G401.6 (cell line): ENCODE results near the gene WDPCP.
"Not testable (repeated sequence)": the region's sequence is repeated elsewhere in the genome, so short reads cannot be mapped to it uniquely, and the experiment has no call there.

Experiments used
- FAIRE-seq: peaks from 2 replicates; lab custom pipeline; 2012; peaks lifted over from hg19 to GRCh38; lab: Jason Lieb, UNC

The WDPCP gene

DNA sequence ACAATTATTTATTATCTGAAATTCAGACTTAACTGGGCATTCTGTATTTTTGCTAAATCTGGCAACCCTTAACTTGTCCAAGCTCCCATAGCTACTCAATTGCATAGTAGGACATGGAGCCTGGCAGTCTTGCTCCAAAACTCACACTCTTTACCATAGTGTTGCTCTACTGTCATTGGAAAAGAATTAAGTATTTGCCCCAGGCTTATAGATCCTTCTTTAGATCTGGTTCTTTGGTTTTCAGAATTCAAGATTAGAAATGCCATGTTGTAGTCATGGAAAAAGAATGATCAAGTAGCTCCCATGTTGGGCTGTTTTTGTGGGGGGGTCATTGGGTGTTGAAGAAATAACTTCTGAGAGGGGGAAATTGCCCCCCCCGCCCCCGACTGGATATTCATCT, 240.9 kb downstream of the WDPCP start:
- FAIRE-seq: no peak

DNA sequence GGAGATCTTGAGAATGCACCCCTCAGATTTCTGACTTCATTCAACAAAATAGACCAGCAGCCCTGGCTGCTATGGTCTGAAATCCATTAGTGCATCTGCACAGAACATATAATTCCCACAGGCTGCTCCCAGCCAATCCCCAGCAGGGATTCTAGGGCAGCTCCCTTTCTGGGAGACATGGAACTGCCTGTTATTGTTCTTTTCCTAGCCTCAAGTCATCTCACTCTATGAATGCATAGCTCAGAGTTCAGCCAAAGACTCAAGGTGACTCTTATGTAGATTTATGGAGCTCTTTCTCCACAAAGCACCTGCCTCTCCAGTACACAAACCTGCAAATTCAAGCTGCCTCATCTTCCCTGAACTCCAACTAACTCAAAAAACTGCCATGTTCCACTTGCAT, 241.9 kb downstream of the WDPCP start:
- no peak for FAIRE-seq

DNA sequence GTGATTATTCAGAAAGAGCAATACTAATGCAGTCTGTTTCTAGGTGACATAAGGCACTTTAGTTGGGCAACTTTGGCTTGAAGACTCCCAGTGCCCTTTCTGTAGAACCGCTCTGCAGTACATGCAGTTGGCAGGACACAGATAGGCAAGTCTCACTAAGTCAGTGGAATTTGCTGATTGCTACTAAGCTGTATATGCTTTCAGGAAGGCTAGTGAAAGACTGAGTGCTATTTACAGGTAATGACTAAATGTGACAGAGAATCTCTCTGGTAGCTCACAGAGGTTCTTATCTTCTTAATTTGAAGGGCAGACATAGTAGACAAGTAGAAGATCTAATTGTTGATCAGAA, 243.0 kb downstream of the WDPCP start:
- FAIRE-seq: no peak

DNA sequence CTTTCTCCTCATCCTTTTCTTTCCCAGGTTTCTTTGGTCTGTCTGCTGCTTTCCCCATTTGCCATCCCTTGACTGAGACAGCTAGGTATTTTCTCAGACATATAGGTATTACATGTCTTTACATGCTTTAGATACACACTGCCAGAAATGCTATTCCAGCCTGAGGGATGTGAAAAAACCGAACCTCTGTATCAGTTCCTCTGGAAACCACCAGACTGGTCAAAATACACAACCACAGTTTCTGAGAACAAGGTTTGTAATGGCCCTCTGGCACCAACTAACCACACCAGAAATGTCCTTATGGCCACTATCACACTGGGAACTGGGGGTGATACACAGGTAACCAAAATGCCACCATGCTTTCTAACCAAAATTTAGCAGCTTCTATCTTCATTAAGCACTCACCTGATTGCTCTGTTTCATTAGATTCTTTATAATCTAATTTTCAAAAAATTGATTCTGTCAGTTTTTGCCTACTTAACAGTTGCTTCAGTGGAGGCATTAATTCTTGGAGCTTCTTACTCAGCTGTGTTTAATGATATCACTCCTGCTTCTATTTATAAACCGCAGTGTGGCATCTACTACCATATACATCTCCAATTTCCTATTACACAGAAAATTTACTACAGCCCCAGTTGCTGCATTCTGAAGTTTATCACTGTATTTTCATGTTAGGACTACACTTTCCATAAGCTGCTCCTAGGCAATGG, 243.5 kb downstream of the WDPCP start:
- no peak for FAIRE-seq

DNA sequence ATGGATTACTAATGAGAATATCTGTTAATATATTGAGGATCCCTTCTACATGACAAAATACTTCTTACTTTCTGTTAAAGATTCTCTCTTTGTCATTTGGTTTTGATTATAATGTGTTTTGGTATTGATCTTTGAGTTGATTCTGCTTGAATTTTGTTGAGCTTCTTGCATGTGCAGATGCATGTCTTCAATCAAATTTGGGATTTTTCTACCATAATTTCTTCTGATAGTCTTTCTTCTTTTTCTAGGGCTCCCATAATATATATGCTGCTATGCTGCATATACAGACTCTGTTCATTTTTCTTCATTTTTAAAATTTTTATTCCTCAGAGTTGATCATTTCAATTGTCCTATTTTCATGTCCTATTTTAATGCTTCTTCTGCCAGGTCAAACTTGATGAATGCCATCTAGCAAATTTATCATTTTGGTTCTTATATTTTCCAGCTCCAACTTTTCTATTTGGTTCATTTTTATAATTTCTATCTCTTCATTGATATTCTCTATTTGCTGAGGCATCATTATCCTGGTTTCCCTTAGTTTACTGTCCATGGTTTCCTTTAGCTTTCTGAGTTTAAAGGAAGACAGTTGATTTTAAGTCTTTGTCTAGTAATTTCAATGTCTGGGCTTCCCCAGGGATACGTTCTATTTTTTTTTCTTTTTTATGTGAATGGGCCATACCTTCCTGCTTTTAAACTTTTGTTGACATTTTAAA, 244.7 kb downstream of the WDPCP start:
- no peak for FAIRE-seq

DNA sequence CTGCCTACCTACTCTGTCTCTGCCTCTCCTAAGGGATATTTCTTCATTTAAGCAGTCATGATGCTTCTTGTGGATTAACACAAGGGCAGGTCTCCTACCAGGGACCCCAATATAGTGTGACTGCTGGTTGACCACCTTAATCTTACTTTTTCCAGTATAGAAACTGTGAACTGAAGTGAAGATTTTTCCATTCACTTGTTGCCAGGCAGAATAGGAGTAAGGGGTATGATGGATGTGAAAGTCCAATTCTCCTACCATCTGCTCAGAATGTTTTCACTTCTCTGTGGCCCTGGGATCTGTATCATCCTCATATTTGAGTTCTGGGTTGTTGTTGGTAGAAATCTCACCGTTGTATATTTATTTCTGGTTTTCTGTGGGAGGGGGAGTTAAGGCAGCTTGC, 247.8 kb downstream of the WDPCP start:
- FAIRE-seq: no peak

DNA sequence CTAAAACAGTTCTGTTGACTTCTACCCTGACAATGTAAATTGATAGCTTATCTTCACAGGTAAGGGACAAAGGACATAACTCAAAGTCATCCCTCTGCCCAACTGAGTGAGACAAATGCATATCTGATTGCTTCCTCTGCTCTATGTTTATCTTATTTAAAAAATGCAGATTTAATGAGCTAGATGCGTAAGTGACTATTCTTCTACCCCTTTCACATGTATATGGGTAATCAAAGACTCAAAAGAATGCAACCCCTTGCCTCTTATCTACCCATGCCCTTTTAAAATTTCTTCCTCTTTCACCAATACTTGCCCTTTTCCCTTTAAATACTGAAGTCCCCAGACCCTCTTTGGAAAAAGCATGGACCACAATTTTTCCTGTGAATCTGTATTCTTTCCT, 253.4 kb downstream of the WDPCP start:
- FAIRE-seq: no peak

DNA sequence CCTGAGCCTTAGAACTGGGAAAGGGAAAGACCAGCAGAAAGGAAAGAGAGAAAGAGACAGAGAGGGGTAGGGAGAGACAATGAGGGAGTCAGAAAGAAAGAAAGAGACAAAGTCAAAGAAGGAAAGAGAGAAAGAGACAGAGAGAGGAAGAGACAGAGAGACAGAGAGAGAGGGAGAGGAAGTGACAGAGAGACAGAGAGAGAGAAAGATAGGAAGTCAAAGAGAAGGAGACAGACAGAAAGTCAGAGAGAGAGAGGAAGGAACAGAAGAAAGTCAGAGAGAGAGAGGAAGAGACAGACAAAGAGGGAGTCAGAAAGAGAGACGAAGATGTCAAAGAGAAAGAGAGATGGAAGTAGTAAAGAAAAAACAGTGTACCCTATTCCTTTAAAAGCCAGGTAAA, 261.8 kb downstream of the WDPCP start:
- no peak for FAIRE-seq

DNA sequence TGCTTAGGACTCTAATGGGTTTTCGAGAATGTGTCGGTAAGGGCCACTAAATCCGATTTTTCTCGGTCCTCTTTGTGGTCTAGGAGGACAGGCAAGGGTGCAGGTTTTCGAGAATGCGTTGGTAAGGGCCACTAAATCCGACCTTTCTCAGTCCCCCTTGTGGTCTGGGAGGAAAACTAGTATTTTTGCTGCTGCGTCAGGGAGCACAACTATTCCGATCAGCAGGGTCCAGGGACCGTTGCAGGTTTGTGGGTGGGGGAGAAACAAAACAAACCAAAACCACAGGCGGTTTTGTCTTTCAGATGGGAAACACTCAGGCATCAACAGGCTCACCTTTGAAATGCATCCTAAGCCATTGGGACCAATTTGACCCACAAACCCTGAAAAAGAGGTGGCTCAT, 264.6 kb downstream of the WDPCP start:
- not testable (repeated sequence) for FAIRE-seq

DNA sequence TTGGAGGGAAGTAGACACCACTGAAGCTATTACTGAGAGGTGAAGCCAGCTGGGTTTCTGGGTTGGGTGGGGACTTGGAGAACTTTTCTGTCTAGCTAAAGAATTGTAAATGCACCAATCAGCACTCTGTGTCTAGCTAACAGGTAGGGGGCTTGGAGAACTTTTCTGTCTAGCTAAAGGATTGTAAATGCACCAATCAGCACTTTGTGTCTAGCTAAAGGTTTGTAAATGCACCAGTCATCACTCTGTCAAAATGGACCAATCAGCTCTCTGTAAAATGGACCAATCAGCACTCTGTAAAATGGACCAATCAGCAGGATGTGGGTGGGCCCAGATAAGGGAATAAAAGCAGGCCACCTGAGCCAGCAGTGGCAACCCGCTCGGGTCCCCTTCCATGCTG, 266.3 kb downstream of the WDPCP start:
- not testable (repeated sequence) for FAIRE-seq

DNA sequence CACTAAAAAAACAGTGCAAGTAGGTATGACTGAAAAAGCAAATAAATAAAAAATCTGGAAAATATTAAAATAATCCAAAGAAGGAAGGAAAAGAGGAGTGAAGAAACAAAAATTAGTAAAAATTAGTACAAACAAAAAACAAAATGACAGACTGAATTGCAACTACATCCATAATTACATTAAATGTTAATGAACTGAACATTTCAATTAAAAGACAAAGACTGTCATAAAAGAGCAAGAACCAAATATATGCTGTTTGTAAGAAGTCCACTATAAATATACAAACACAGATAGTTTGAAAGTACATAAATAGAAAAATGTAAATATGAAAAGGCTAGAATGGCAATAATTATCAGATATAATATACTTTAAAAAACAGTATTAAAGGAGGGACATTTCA, 267.6 kb downstream of the WDPCP start:
- peak; percentile 47 for FAIRE-seq

DNA sequence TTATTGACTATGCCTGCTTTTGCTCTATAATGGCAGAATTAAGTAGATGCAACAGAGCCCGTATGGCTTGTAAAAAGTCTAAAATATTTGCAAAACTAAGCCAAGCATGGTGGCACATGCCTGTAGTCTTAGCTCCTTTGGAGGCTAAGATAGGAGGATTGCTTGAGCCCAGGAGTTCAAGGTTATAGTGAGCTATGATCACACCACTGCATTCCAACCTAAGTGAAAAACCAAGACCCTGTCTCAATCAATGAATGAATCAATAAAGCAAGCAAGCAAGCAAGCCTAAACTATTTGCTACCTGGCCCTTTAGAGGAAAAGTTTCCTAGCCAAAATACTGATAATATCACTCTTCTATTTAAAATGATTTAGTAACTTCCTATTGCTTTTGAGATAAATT, 277.7 kb downstream of the WDPCP start:
- FAIRE-seq: no peak

DNA sequence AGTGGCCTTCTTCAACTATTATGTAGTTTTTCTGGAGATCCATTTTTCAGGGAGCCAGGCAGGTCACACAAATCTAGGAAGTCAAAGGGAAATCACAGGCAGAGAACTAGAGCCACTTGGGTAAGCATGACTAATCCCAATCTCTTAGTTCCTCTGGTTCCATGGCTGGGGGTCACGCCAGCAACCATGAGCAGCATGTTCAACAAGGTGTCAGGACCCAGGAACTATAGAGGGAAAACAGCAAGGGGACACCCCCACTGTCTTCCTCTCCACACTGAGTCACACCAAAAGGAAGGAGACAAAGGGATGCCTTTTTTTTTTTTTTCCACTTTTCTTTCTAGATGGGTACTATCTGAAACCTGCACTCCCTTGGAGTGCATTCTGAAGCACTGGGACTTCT, 286.8 kb downstream of the WDPCP start:
- no peak for FAIRE-seq

DNA sequence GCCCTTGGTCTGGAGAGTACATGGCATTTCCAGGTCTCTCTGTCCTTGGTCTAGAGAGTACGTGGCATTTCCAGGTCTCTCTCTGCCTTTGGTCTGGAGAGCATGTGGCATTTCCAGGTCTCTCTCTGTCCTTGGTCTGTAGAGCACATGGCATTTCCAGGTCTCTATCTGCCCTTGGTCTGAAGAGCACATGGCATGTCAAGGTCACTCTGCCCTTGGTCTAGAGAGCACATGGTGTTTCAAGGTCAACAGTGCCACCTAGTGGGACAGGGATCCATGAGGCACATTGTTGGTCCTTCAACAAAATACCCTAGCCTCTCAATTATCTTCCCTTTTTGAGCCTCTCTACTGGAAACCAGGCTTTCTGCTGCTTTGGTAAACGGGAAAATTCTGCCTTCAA, 287.4 kb downstream of the WDPCP start:
- FAIRE-seq: no peak

DNA sequence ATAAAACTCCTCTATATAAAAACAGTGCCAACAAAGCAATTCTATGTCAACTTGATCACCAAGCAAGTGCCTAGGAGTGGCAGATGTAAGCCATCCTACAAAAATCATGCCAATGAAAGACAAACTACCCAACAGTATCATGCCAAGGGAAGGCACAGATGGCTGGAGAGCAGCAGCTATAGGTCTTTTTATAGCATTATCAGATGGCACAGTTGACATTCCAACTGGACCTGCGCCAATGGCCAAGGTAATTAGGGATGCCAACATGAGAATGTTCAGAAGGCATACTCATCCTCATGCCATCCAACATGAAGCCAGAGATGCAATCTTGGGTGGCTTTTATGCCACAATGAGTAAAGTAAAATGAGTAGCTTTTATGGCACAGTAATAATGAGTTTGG, 300.3 kb downstream of the WDPCP start:
- no peak for FAIRE-seq

DNA sequence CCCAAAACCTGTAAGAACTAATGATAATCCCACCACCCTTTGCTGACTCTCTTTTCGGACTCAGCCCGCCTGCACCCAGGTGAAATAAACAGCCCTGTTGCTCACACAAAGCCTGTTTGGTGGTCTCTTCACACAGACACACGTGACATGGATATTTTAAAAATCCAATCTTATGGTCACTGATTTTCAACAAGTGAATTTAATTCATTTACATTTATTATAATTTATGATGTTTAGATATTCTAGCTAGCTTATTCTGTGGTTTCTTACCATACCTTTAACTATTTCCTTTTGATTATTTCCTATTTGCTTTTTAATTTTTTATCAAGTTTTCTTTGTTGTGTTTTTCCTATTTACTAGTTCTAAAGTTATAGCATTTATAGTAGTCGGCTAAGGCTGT, 301.8 kb downstream of the WDPCP start:
- FAIRE-seq: not testable (repeated sequence)

DNA sequence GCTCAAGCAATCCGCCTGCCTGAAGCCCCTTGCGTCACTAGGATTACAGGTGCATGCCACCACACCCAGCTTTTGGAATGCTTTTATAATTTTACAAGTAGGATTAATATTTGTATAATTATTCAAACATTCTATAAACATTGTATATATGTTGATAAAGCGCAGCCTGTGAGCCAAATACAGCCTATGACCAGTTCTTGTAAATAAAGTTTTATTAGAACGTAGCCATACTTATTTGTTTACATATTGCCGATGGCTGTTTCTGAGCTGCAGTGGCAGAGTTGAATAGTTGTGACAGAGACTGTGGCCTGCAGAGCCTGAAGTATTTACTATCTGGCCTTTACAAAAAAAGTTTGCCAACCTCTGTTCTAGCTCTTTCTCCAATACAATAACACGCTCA, 305.0 kb downstream of the WDPCP start:
- no peak for FAIRE-seq

DNA sequence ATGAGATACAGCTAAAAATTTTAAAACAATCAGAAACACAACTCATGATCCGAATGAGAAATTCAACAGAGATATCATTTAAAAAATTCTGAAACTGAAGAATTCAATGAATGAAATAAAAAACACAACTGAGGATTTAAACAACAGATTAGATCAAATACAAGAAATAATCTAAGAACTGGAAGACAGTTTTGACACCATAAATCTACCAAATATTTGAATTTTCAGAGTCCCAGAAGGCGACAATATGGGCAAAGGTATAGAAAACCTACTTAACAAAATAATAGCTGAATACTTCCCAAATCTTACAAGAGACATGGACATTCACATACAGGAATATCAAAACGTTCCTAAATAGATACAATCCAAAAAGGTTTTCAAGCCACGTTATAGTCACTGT, 315.7 kb downstream of the WDPCP start:
- no peak for FAIRE-seq

DNA sequence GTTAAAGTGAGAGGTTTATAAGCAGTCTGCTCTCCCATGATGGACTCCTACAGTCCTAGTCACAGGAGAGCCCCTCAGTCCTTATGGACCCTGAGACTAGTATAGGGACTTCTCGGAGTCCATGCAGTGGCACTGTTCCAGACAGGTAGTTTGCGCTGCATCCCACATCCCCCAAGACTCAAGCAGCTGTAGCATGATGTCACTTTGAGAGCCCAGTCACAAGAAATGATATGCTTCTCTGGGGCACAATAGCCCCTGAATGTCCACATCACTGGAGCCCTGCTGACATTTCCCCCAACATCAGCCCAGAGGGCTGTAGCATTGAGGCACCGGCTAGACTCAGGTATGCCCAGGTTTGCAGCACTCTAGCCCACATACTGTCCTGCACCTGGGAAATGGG, 317.6 kb downstream of the WDPCP start:
- FAIRE-seq: no peak

DNA sequence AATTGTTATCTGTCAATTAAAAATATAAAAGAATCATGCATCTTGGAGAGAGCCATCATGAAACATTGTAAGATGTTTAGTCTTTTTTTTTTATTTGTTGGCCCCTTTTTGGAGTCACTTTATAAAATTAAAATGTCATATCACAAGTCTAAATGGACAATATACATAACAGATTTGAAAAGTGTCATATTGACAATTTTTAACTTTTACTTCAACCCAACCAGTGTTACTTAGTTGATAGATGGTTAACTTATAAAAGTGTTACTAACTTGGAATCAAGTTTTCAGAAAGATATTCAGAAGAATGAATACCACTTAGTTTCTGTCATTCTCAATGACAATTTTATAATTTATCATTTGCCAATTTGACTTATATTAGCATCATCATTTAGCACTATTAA, 319.3 kb downstream of the WDPCP start:
- FAIRE-seq: no peak

DNA sequence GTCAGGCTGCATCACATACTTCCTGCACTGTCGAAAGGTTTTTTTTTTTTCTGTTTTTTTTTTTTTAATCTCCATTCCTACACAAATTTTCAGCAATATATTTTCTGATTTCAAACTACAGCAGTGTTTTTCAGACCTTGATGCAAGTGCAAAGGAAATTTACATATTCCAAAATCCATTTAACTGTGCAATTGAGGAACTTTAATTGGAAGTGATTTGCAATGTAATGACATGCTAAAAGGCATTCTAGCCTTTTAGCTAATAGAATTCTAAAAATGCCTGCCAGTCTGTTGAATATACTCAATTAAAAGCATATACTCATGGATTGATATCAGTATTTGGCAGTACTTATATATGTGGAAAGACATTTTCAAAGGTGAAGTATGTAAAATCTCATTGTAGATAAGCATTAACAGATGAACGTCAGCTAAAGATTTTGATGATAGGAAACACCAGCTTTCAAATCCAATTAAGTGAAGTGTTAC, 327.1 kb downstream of the WDPCP start:
- no peak for FAIRE-seq

DNA sequence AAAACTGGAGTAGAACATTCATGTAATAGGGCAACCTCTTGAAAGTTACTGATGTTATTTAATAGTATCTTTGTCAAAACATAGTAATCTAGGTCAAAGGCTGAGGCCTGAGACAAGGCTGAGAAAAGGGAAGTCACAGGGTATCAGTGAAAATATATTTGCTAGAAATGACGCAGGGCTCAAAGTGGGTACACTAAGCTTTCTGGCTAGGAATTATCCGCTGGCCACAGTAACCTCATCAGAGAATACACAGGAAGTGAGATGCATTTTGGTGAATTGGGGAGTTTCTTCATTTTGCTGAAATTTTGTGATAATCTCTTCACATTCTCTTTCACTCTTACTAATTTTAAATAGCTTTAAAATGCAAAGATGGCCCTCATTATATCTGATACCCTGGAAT, 330.8 kb downstream of the WDPCP start:
- FAIRE-seq: no peak

DNA sequence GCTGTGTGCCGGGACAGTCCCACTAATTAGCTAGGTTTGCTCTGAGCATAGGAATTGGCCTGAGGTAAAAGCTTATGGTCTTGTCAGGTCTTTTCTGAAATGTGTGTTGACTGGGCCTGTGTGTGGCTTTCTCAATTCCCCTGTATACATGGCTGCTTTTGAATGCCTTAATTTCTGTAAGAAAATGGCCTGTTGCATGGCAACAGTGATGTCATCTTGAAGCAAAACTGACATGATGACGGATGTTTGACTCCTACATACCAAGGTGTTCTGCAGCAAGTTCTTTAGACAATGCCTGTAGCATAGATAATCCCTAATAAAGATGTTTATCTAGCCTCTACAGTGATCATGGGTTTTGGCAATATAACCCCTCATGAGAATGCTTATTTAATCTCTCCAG, 339.1 kb downstream of the WDPCP start:
- FAIRE-seq: no peak

DNA sequence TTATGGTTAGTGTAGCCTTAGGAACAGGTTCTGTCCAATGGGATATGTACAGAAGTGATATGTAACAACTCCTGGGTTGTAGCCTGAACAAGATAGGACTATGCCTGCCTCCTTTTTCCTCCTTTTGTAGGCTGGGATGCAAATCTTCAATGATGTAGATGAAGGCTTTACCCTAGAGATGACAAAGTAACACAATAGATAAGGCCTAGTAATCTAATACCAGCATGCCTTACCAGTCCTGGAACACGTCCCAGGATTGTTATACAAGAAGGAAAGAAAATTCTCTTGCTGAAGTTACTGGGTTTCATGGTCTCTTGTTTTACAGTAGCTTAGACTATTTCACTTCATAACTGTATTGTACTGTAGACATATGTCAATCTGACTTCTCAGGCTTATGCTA, 345.5 kb downstream of the WDPCP start:
- no peak for FAIRE-seq
